CD4-positive, alpha-beta T cell treated with Interleukin-15 for 1 hour (primary cell): ENCODE data around the gene ERN1.
"Not testable (repeated sequence)": the region's sequence is repeated elsewhere in the genome, so short reads cannot be mapped to it uniquely, and the experiment has no call there.

Experiments used
- DNase-seq: peaks from one replicate; pipeline ENCODE4 v3.0.0-alpha.2; 2020

The ERN1 gene

GRCh38 chr17:64129765-64130558 is at the start of gene ERN1:
Gene ERN1, minus strand, starts transcription at chr17:64130144. Its CDS starts 115 bp downstream, at chr17:64130029.
- DNase-seq = peak; percentile 90

GRCh38 chr17:64179024-64179423 is 49.1 kb upstream of the ERN1 start:
- DNase-seq = not testable (repeated sequence)

GRCh38 chr17:64178011-64178825 is 48.3 kb upstream of the ERN1 start:
- DNase-seq = no peak

- no peak for DNase-seq
These were observed 47.5 kb upstream of the ERN1 start for GRCh38 chr17:64177311-64178010.

- DNase-seq = no peak
These were observed 46.6 kb upstream of the ERN1 start for GRCh38 chr17:64176556-64176955.

- peak; percentile 77 for DNase-seq
These were observed 44.9 kb upstream of the ERN1 start for GRCh38 chr17:64174686-64175456.

GRCh38 chr17:64173646-64174045 is 43.7 kb upstream of the ERN1 start:
- no peak for DNase-seq

GRCh38 chr17:64172510-64172909 is 42.6 kb upstream of the ERN1 start:
- DNase-seq = no peak

GRCh38 chr17:64171041-64171440 is 41.1 kb upstream of the ERN1 start:
- no peak for DNase-seq

GRCh38 chr17:64170286-64170685 is 40.3 kb upstream of the ERN1 start:
- DNase-seq = no peak

- DNase-seq = not testable (repeated sequence)
These were observed 37.7 kb upstream of the ERN1 start for GRCh38 chr17:64167666-64168065.

- no peak for DNase-seq
These were observed 36.9 kb upstream of the ERN1 start for GRCh38 chr17:64166876-64167275.

GRCh38 chr17:64165347-64165746 is 35.4 kb upstream of the ERN1 start:
- no peak for DNase-seq

- DNase-seq = no peak
These were observed 34.8 kb upstream of the ERN1 start for GRCh38 chr17:64164596-64165285.

- DNase-seq = no peak
These were observed 33.5 kb upstream of the ERN1 start for GRCh38 chr17:64163468-64163867.

- no peak for DNase-seq
These were observed 32.6 kb upstream of the ERN1 start for GRCh38 chr17:64162554-64162953.

GRCh38 chr17:64161380-64162176 is 31.6 kb upstream of the ERN1 start:
- DNase-seq = no peak

- no peak for DNase-seq
These were observed 30.4 kb upstream of the ERN1 start for GRCh38 chr17:64160378-64160777.

- DNase-seq = no peak
These were observed 29.1 kb upstream of the ERN1 start for GRCh38 chr17:64158831-64159590.

GRCh38 chr17:64158406-64158805 is 28.5 kb upstream of the ERN1 start:
- no peak for DNase-seq
